Lower leg skin (tissue), 3 donors: Measurements from ENCODE around the gene EVL.

Experiments
- POLR2A ChIP-seq, 2 donors: fragments of 450-650 bp; IDR thresholded peaks; one replicate each; pipeline ENCODE4 v1.6.1; 2016 to 2017; ENCODE audit warnings: antibody characterized with exemption in 2 of 2, mild to moderate bottlenecking in 1 of 2, moderate library complexity in 1 of 2
- TF ChIP-seq, protein P1 (sequence below), 3 donors: fragments of 450-650 bp; IDR thresholded peaks; one replicate each; pipeline ENCODE4 v1.5.1; 2016; ENCODE audit warnings: antibody characterized with exemption in 3 of 3, mild to moderate bottlenecking in 3 of 3, moderate library complexity in 2 of 3

DNA sequence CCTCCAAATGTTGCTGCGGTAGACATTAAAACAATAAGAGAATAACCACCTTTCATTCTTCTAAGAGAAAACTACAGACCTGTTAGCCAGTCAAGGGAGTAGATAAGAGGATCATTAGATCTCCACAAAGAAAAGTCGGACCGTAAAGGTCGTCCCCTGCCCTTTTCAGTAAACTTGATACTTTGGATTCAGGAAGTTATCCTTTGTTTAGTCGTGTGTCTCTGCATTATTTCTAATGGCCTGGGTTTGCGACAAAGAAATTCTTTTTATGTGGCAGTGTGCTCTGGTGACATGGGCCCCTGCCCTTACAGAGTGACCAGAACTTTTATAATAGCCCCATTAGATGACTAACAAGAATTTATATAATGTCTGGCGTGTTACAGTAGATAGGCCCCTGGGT is 44.6 kb upstream of the EVL start:
- TF ChIP-seq, protein P1, sequence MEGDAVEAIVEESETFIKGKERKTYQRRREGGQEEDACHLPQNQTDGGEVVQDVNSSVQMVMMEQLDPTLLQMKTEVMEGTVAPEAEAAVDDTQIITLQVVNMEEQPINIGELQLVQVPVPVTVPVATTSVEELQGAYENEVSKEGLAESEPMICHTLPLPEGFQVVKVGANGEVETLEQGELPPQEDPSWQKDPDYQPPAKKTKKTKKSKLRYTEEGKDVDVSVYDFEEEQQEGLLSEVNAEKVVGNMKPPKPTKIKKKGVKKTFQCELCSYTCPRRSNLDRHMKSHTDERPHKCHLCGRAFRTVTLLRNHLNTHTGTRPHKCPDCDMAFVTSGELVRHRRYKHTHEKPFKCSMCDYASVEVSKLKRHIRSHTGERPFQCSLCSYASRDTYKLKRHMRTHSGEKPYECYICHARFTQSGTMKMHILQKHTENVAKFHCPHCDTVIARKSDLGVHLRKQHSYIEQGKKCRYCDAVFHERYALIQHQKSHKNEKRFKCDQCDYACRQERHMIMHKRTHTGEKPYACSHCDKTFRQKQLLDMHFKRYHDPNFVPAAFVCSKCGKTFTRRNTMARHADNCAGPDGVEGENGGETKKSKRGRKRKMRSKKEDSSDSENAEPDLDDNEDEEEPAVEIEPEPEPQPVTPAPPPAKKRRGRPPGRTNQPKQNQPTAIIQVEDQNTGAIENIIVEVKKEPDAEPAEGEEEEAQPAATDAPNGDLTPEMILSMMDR (IDR thresholded peaks at IDR 0.05) = no peak
- no peak for TF ChIP-seq POLR2A (IDR thresholded peaks at IDR 0.05)
